CD8-positive, alpha-beta memory T cell (primary cell): ENCODE measurements around the gene HAUS2. TPM values are rescaled to one million over a fixed set of nuclear protein-coding genes. Genes with fewer than 3 reads are reported as not detected.
A peak's percentile ranks its signal among the peaks of the same experiment; 100 is the strongest.
"Not testable (repeated sequence)": the region's sequence is repeated elsewhere in the genome, so short reads cannot be mapped to it uniquely, and the experiment has no call there.

ENCODE experiments used
- CTCF ChIA-PET: fragments of 350-600 bp; sonication (Branson Sonifier 250); formaldehyde crosslinking; loops from one replicate; lab custom pipeline; 2021; ENCODE audit warnings: antibody characterized with exemption; lab: Charles Lee
- POLR2A ChIA-PET: fragments of 350-600 bp; sonication (Branson Sonifier 250); formaldehyde crosslinking; loops from one replicate; lab custom pipeline; 2021; ENCODE audit warnings: antibody characterized with exemption; lab: Charles Lee
- DNase-seq, 5 donors: peaks; one replicate each; pipeline versions ENCODE4 v3.0.0 to v3.0.0-alpha.2; 2020 to 2022; ENCODE audit warnings: mixed read lengths in 1 of 5
- H3K27ac ChIP-seq: one replicate; pipeline ENCODE4 v1.7.0; 2013; ENCODE audit warnings: low read depth, mild to moderate bottlenecking, low read length, moderate library complexity
- H3K27me3 ChIP-seq: 2 replicates; pipeline ENCODE4 v1.7.0; 2013; ENCODE audit warnings: low read length, mild to moderate bottlenecking; ENCODE audit not compliant: insufficient read depth, poor library complexity, severe bottlenecking
- H3K36me3 ChIP-seq: 2 replicates; pipeline ENCODE4 v1.7.0; 2013; ENCODE audit warnings: mild to moderate bottlenecking, low read length, moderate library complexity; ENCODE audit not compliant: insufficient read depth
- H3K4me1 ChIP-seq: 2 replicates; pipeline ENCODE4 v1.7.0; 2013; ENCODE audit warnings: mild to moderate bottlenecking, low read length, moderate library complexity; ENCODE audit not compliant: insufficient read depth
- H3K4me3 ChIP-seq: 2 replicates; pipeline ENCODE4 v1.7.0; 2013; ENCODE audit warnings: mild to moderate bottlenecking, low read length
- H3K9me3 ChIP-seq: 2 replicates; pipeline ENCODE4 v1.7.0; 2013; ENCODE audit warnings: mild to moderate bottlenecking, low read length
- H3K27ac Mint-ChIP-seq, 8 donors: one replicate each; pipeline ENCODE4 v1.8.0; 2020 to 2021; ENCODE audit warnings: mixed read lengths in 8 of 8, mild to moderate bottlenecking in 6 of 8, inconsistent platforms in 3 of 8, moderate library complexity in 3 of 8
- H3K27me3 Mint-ChIP-seq, 2 donors: one replicate each; pipeline ENCODE4 v1.8.0; 2020 to 2021; ENCODE audit warnings: mixed read lengths in 2 of 2, mild to moderate bottlenecking in 1 of 2, moderate library complexity in 1 of 2
- H3K36me3 Mint-ChIP-seq, 3 donors: one replicate each; pipeline ENCODE4 v1.8.0; 2020 to 2021; ENCODE audit warnings: mixed read lengths in 3 of 3, inconsistent platforms in 1 of 3, mild to moderate bottlenecking in 1 of 3
- H3K4me1 Mint-ChIP-seq, 3 donors: one replicate each; pipeline ENCODE4 v1.8.0; 2020 to 2021; ENCODE audit warnings: mixed read lengths in 3 of 3, inconsistent platforms in 1 of 3, mild to moderate bottlenecking in 1 of 3
- H3K4me3 Mint-ChIP-seq, 7 donors: one replicate each; pipeline ENCODE4 v1.8.0; 2020 to 2021; ENCODE audit warnings: mixed read lengths in 7 of 7, mild to moderate bottlenecking in 6 of 7, moderate library complexity in 4 of 7, inconsistent platforms in 2 of 7
- H3K9me3 Mint-ChIP-seq, 5 donors: one replicate each; pipeline ENCODE4 v1.8.0; 2020 to 2022; ENCODE audit warnings: mixed read lengths in 5 of 5, mild to moderate bottlenecking in 3 of 5, moderate library complexity in 2 of 5, inconsistent platforms in 1 of 5
- polyA plus RNA-seq: library from polyadenylated mRNA; unstranded; fragments of 300-500 nt; fragmentation: Illumina TruSeq; gene quantifications from one replicate; pipeline ENCODE4 v1.2.3, GENCODE V29; 2021
- total RNA-seq, 2 experiments: library from RNA; stranded (reverse); gene quantifications; one replicate each; pipeline ENCODE4 v1.2.3, GENCODE V29; 2021

HAUS2 gene
- total and polyA plus RNA-seq, 3 experiments from 2014 or later, result 33.4 to 56.8 (median 56.7) TPM

GRCh38 chr15:42549032-42549491 lies 424 bp downstream of the HAUS2 start:
- ChIA-PET CTCF (interaction anchor here (1.1 to 1.3 kb wide), 2 partner anchors 32 to 34 kb away, joined by 4 read pairs; no protein-coding TSS in a partner anchor), POLR2A (interaction anchor here (0.6 to 3.0 kb wide), 6 partner anchors 10 to 63 kb away, joined by 3 to 18 read pairs (median 4); partner anchors contain the start of genes SNAP23, STARD9 and ZNF106)
- no peaks in the 10 kb centered on the region for H3K27me3 Mint-ChIP-seq
- Histone ChIP-seq H3K4me1 (peaks cover 33% of the 10 kb centered on the region), H3K27me3 (no peaks in the 10 kb centered on the region), H3K27ac (peak overlapping the region; percentile 99), H3K9me3 (no peaks in the 10 kb centered on the region), H3K4me3 (peak overlapping the region; percentile 100), H3K36me3 (peaks cover 3% of the 10 kb centered on the region)
- no peaks in the 10 kb centered on the region for H3K9me3 Mint-ChIP-seq
- peak overlapping the region; percentile 92 to 99 (median 96) for H3K4me3 Mint-ChIP-seq
- peak overlapping the region; percentile 84 to 99 (median 95) for H3K27ac Mint-ChIP-seq
- H3K36me3 Mint-ChIP-seq, result peaks cover 0 to 43% (median 4%) of the 10 kb centered on the region in 3 donors
- DNase-seq, result no peak
- peaks cover 54 to 75% (median 75%) of the 10 kb centered on the region in 3 donors for H3K4me1 Mint-ChIP-seq

- peak overlapping the region; percentile 76 to 98 (median 82) for H3K4me3 Mint-ChIP-seq
- H3K27ac Mint-ChIP-seq, result peak overlapping the region; percentile 70 to 95 (median 86)
- Histone ChIP-seq H3K27ac (no peak overlapping the region), H3K9me3 (no peaks in the 10 kb centered on the region), H3K27me3 (no peaks in the 10 kb centered on the region), H3K36me3 (no peaks in the 10 kb centered on the region), H3K4me1 (peaks cover 33% of the 10 kb centered on the region), H3K4me3 (no peak overlapping the region)
- H3K36me3 Mint-ChIP-seq, result peaks cover 0 to 36% (median 4%) of the 10 kb centered on the region in 3 donors
- H3K9me3 Mint-ChIP-seq, result no peaks in the 10 kb centered on the region
- ChIA-PET POLR2A (interaction anchor here (0.7 to 3.0 kb wide), 3 partner anchors 26 to 62 kb away, joined by 3 to 18 read pairs (median 4); partner anchors contain the start of genes SNAP23 and STARD9), CTCF (no interaction called here)
- no peak for DNase-seq
- peaks cover 54 to 76% (median 75%) of the 10 kb centered on the region in 3 donors for H3K4me1 Mint-ChIP-seq
- H3K27me3 Mint-ChIP-seq, result no peaks in the 10 kb centered on the region
Measured at GRCh38 chr15:42549741-42550392, 1.2 kb downstream of the HAUS2 start.

DNA sequence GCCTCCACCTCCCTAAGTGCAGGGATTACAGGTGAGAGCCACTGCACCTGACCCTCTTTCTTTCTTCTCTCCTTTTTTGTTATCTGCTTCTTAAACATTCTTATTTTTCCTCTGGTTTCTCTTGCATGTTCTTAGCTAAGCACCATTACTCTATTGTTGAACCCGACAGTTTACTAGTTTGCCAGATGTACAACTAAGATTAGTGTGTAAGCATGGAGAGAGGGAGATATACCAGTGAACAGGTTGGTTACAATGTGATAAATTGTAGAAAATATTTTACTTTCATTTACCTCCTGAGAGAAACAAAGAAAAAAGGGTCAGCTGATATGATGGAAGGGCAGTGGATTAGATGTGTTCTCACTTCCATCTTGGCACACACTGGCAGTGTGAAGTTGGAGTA lies 4.9 kb downstream of the HAUS2 start:
- Histone ChIP-seq H3K4me3 (no peak overlapping the region), H3K27me3 (no peaks in the 10 kb centered on the region), H3K27ac (no peak overlapping the region), H3K36me3 (no peaks in the 10 kb centered on the region), H3K4me1 (peaks cover 10% of the 10 kb centered on the region), H3K9me3 (no peaks in the 10 kb centered on the region)
- DNase-seq, result no peak
- POLR2A ChIA-PET, result no interaction called here
- H3K4me1 Mint-ChIP-seq, result peaks cover 28 to 47% (median 46%) of the 10 kb centered on the region in 3 donors
- CTCF ChIA-PET, result interaction anchor here (1.4 kb wide), 1 partner anchor 28 kb away, joined by 3 read pairs; no protein-coding TSS in a partner anchor
- peak overlapping the region in 5 of 8 donors; percentile 3 to 78 (median 45) for H3K27ac Mint-ChIP-seq
- no peaks in the 10 kb centered on the region for H3K9me3 Mint-ChIP-seq
- peak overlapping the region in 1 of 7 donors; percentile 75 for H3K4me3 Mint-ChIP-seq
- H3K27me3 Mint-ChIP-seq, result no peaks in the 10 kb centered on the region
- H3K36me3 Mint-ChIP-seq, result peaks cover 0 to 19% (median 4%) of the 10 kb centered on the region in 3 donors

DNA sequence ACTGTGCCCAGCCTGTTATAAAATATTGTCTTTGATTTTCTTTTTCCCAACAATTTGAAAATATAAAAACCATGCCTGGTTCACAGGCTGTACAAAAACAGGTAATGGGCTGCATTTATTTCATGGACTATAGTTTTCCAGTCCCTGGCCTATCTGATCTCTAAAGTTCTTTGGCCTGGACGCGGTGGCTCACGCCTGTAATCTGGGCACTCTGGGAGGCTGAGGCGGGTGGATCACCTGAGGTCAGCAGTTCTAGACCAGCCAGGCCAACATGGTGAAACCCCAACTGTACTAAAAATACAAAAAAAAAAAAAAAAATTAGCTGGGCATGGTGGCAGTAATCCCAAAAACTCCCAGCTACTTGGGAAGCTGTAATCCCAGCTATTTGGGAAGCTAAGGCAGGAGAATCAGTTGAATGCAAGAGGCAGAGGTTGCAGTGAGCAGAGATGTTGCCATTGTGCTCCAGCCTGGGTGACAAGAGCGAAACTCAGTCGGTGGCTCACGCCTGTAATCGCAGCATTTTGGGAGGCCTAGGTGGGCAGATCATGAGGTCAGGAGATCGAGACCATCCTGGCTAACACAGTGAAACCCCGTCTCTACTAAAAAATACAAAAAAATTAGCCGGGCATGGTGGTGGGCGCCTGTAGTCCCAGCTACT lies 8.0 kb downstream of the HAUS2 start:
- H3K36me3 ChIP-seq, H3K27me3 Mint-ChIP-seq, CTCF ChIA-PET, H3K4me1 ChIP-seq, H3K9me3 Mint-ChIP-seq, H3K4me3 Mint-ChIP-seq, H3K27me3 ChIP-seq, H3K27ac ChIP-seq, H3K4me3 ChIP-seq, H3K9me3 ChIP-seq, DNase-seq: not testable (repeated sequence)
- POLR2A ChIA-PET, result interaction anchor here (1.1 kb wide), 1 partner anchor 9 kb away, joined by 3 read pairs; no protein-coding TSS in a partner anchor
- Mint-ChIP-seq H3K4me1 (peaks cover 15 to 24% (median 24%) of the 10 kb centered on the region in 3 donors), H3K36me3 (peaks cover 0 to 40% (median 12%) of the 10 kb centered on the region in 3 donors), H3K27ac (peak overlapping the region in 2 of 8 donors; percentile 50 to 61)

DNA sequence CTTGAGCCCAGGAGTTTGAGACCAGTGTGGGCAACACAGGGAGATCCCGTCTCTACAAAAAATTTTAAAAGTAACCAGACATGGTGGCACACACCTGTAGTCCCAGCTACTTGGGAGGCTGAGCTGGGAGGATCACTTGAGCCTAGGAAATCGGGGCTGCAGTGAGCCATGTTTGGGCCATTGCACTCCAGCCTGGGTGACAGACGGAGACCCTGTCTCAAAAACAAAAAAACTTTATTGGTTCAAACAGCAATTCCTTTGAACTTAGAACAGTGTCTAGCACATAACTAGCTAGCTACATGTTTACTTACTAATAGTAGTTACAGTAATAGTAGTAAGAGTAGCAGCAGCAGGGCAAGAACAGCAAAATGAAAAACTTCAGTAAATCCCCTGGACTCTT lies 10.1 kb downstream of the HAUS2 start:
- no peaks in the 10 kb centered on the region for H3K27me3 Mint-ChIP-seq
- CTCF ChIA-PET, result interaction anchor here (0.7 kb wide), 1 partner anchor 483 kb away, joined by 3 read pairs; no protein-coding TSS in a partner anchor
- H3K4me1 ChIP-seq, result no peaks in the 10 kb centered on the region
- H3K27ac Mint-ChIP-seq, result no peak overlapping the region
- no peak for DNase-seq
- H3K27ac ChIP-seq, result no peak overlapping the region
- no peaks in the 10 kb centered on the region for H3K9me3 Mint-ChIP-seq
- H3K9me3 ChIP-seq, result no peaks in the 10 kb centered on the region
- no peak overlapping the region for H3K4me3 ChIP-seq
- peaks cover 13% of the 10 kb centered on the region for H3K36me3 ChIP-seq
- H3K4me3 Mint-ChIP-seq, result no peak overlapping the region
- H3K27me3 ChIP-seq, result no peaks in the 10 kb centered on the region
- peaks cover 6 to 11% (median 10%) of the 10 kb centered on the region in 3 donors for H3K4me1 Mint-ChIP-seq
- POLR2A ChIA-PET, result interaction anchor here (0.6 to 0.7 kb wide), 2 partner anchors 10 to 14 kb away, joined by 3 to 4 read pairs; no protein-coding TSS in a partner anchor
- H3K36me3 Mint-ChIP-seq, result peaks cover 0 to 48% (median 12%) of the 10 kb centered on the region in 3 donors

GRCh38 chr15:42575188-42576039 lies 26.8 kb downstream of the HAUS2 start, which contains the start of gene STARD9:
TSS of gene STARD9 (plus strand) at chr15:42575606. CDS start at chr15:42575716, 110 bp downstream.
- Mint-ChIP-seq H3K4me1 (peaks cover 23 to 31% (median 24%) of the 10 kb centered on the region in 3 donors), H3K4me3 (peak within 1 kb of the TSS; percentile 83 to 97 (median 95)), H3K27me3 (peaks cover 0 to 2% of the 10 kb centered on the region in 2 donors), H3K36me3 (peaks cover 0 to 3% (median 0%) of the 10 kb centered on the region in 3 donors), H3K9me3 (no peaks in the 10 kb centered on the region), H3K27ac (peak within 1 kb of the TSS; percentile 61 to 90 (median 82))
- ChIA-PET POLR2A (interaction anchor here (0.6 to 2.1 kb wide), 4 partner anchors 8 to 84 kb away, joined by 3 to 18 read pairs (median 6); partner anchors contain the start of genes HAUS2, LRRC57 and ZNF106), CTCF (interaction anchor here (0.9 to 1.5 kb wide), 3 partner anchors 15 to 147 kb away, joined by 3 read pairs; no protein-coding TSS in a partner anchor)
- peak; percentile 91 to 95 (median 94) for DNase-seq
- H3K9me3 ChIP-seq, result no peaks in the 10 kb centered on the region
- H3K27me3 ChIP-seq, result no peaks in the 10 kb centered on the region
- peak within 1 kb of the TSS; percentile 83 for H3K4me3 ChIP-seq
- no peak within 1 kb of the TSS for H3K27ac ChIP-seq
- peaks cover 8% of the 10 kb centered on the region for H3K4me1 ChIP-seq
- no peaks in the 10 kb centered on the region for H3K36me3 ChIP-seq
